Thyroid gland (tissue), 4 donors: Measurements from ENCODE around the gene YAE1.

Source experiments
- CTCF ChIP-seq, 6 experiments: fragments of 200-600 bp in 3 of 6; fragments of 450-650 bp in 3 of 6; sonication (generic) in 3 of 6; IDR thresholded peaks; one replicate each; pipeline ENCODE4 v1.5.1; 2016 to 2019; ENCODE audit warnings: antibody characterized with exemption in 6 of 6, mild to moderate bottlenecking in 2 of 6, inconsistent platforms in 1 of 6, moderate library complexity in 1 of 6
- POLR2A ChIP-seq, 2 donors: fragments of 450-650 bp; IDR thresholded peaks; one replicate each; pipeline ENCODE4 v1.6.1; 2017; ENCODE audit warnings: antibody characterized with exemption in 2 of 2, mild to moderate bottlenecking in 2 of 2, moderate library complexity in 1 of 2

- TF ChIP-seq CTCF (IDR thresholded peaks at IDR 0.05) = no peak
- no peak for TF ChIP-seq POLR2A (IDR thresholded peaks at IDR 0.05)
Observed at GRCh38 chr7:39608278-39608677, 42.1 kb downstream of the YAE1 start.
